Measurements from ENCODE around the gene SEMA4D. TPM values are rescaled to one million over a fixed set of nuclear protein-coding genes. Genes with fewer than 3 reads are reported as not detected.

SEMA4D gene
- polyA plus RNA-seq, 1 donor from 2014 or later = 34.0 TPM

- no peaks in the 10 kb centered on the region for H3F3A ChIP-seq (ENCODE audit: insufficient read depth, low read length, poor library complexity, severe bottlenecking)
- H3K9me3 ChIP-seq (ENCODE audit: low read length) = no peaks in the 10 kb centered on the region
- H3K27me3 ChIP-seq (ENCODE audit: insufficient read depth, low read depth, low read length) = no peaks in the 10 kb centered on the region
- no peak overlapping the region for H3K4me3 ChIP-seq (ENCODE audit: low read length)
- no peaks in the 10 kb centered on the region for H3K36me3 ChIP-seq (ENCODE audit: insufficient read depth, low read length)
- no peak for TF ChIP-seq TAF1 (IDR thresholded peaks at IDR 0.05; ENCODE audit: low read depth)
- TF ChIP-seq RAD21 (conservative IDR thresholded peaks at IDR 0.05) = no peak
- TF ChIP-seq EZH2 (IDR thresholded peaks at IDR 0.05; ENCODE audit: borderline replicate concordance, insufficient read depth, low read length, poor library complexity, severe bottlenecking) = no peak
- TF ChIP-seq POLR2AphosphoS5 (IDR thresholded peaks at IDR 0.05) = no peak
- TF ChIP-seq, protein P1, sequence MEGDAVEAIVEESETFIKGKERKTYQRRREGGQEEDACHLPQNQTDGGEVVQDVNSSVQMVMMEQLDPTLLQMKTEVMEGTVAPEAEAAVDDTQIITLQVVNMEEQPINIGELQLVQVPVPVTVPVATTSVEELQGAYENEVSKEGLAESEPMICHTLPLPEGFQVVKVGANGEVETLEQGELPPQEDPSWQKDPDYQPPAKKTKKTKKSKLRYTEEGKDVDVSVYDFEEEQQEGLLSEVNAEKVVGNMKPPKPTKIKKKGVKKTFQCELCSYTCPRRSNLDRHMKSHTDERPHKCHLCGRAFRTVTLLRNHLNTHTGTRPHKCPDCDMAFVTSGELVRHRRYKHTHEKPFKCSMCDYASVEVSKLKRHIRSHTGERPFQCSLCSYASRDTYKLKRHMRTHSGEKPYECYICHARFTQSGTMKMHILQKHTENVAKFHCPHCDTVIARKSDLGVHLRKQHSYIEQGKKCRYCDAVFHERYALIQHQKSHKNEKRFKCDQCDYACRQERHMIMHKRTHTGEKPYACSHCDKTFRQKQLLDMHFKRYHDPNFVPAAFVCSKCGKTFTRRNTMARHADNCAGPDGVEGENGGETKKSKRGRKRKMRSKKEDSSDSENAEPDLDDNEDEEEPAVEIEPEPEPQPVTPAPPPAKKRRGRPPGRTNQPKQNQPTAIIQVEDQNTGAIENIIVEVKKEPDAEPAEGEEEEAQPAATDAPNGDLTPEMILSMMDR (IDR thresholded peaks at IDR 0.05; ENCODE audit: poor library complexity, severe bottlenecking) = no peak
- TF ChIP-seq EP300 (conservative IDR thresholded peaks at IDR 0.05; ENCODE audit: poor library complexity, severe bottlenecking) = no peak
- TF ChIP-seq, protein P2, sequence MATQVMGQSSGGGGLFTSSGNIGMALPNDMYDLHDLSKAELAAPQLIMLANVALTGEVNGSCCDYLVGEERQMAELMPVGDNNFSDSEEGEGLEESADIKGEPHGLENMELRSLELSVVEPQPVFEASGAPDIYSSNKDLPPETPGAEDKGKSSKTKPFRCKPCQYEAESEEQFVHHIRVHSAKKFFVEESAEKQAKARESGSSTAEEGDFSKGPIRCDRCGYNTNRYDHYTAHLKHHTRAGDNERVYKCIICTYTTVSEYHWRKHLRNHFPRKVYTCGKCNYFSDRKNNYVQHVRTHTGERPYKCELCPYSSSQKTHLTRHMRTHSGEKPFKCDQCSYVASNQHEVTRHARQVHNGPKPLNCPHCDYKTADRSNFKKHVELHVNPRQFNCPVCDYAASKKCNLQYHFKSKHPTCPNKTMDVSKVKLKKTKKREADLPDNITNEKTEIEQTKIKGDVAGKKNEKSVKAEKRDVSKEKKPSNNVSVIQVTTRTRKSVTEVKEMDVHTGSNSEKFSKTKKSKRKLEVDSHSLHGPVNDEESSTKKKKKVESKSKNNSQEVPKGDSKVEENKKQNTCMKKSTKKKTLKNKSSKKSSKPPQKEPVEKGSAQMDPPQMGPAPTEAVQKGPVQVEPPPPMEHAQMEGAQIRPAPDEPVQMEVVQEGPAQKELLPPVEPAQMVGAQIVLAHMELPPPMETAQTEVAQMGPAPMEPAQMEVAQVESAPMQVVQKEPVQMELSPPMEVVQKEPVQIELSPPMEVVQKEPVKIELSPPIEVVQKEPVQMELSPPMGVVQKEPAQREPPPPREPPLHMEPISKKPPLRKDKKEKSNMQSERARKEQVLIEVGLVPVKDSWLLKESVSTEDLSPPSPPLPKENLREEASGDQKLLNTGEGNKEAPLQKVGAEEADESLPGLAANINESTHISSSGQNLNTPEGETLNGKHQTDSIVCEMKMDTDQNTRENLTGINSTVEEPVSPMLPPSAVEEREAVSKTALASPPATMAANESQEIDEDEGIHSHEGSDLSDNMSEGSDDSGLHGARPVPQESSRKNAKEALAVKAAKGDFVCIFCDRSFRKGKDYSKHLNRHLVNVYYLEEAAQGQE (IDR thresholded peaks at IDR 0.05; ENCODE audit: borderline replicate concordance) = no peak
- no peak for TF ChIP-seq MXI1 (conservative IDR thresholded peaks at IDR 0.05; ENCODE audit: poor library complexity, severe bottlenecking)
- no peak for TF ChIP-seq SMC3 (conservative IDR thresholded peaks at IDR 0.05; ENCODE audit: poor library complexity)
- no peak overlapping the region for H3K4me2 ChIP-seq (ENCODE audit: low read length)
- no peak overlapping the region for H3K9ac ChIP-seq (ENCODE audit: low read length)
- peaks cover 9% of the 10 kb centered on the region for H3K79me2 ChIP-seq (replicated peaks; ENCODE audit: insufficient read depth, low read length)
- no peak overlapping the region for H2AFZ ChIP-seq (ENCODE audit: low read depth, low read length)
- H3K27ac ChIP-seq (ENCODE audit: low read length) = no peak overlapping the region
- no peaks in the 10 kb centered on the region for H4K20me1 ChIP-seq (ENCODE audit: insufficient read depth)
- no peaks in the 10 kb centered on the region for H3K9me2 ChIP-seq (ENCODE audit: insufficient read depth, low read length)
Observed at GRCh38 chr9:89330513-89330912, 167.4 kb downstream of the SEMA4D start.

DNA sequence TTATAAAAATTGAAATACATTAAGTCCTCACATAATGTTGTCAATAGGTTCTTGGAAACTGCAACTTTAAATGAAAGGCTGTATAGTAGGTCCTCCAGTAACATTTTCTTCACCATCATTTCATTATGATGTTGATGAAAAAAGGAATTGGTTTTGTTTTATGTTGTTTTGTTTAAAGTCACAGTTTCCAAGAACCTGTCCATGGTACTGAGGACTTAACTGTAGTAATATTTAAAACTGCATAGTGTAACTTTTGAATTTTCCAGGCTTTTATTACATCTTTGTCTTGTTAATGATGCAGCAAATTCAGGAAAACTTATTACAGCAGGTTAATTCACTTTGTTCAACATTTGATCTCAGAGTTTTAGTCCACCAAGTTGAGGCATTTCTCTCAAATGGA is 168.0 kb downstream of the SEMA4D start:
- H3K36me3 ChIP-seq (ENCODE audit: insufficient read depth, low read length) = no peaks in the 10 kb centered on the region
- H3K27me3 ChIP-seq (ENCODE audit: insufficient read depth, low read depth, low read length) = no peaks in the 10 kb centered on the region

More for the DNA sequence above, 168.0 kb downstream of the SEMA4D start:
- Histone ChIP-seq H3K9me2 (ENCODE audit: insufficient read depth, low read length) (no peaks in the 10 kb centered on the region), H3K9me3 (ENCODE audit: low read length) (no peaks in the 10 kb centered on the region), H4K20me1 (ENCODE audit: insufficient read depth) (no peaks in the 10 kb centered on the region), H3K79me2 (replicated peaks; ENCODE audit: insufficient read depth, low read length) (peaks cover 14% of the 10 kb centered on the region), H2AFZ (ENCODE audit: low read depth, low read length) (no peak overlapping the region), H3K27ac (ENCODE audit: low read length) (no peak overlapping the region), H3K4me2 (ENCODE audit: low read length) (no peak overlapping the region), H3K9ac (ENCODE audit: low read length) (no peak overlapping the region), H3K4me3 (ENCODE audit: low read length) (no peak overlapping the region), H3F3A (ENCODE audit: insufficient read depth, low read length, poor library complexity, severe bottlenecking) (no peaks in the 10 kb centered on the region)
- TF ChIP-seq SMC3 (conservative IDR thresholded peaks at IDR 0.05; ENCODE audit: poor library complexity) (no peak), RAD21 (conservative IDR thresholded peaks at IDR 0.05) (no peak), EZH2 (IDR thresholded peaks at IDR 0.05; ENCODE audit: borderline replicate concordance, insufficient read depth, low read length, poor library complexity, severe bottlenecking) (no peak), EP300 (conservative IDR thresholded peaks at IDR 0.05; ENCODE audit: poor library complexity, severe bottlenecking) (no peak), MXI1 (conservative IDR thresholded peaks at IDR 0.05; ENCODE audit: poor library complexity, severe bottlenecking) (no peak), TAF1 (IDR thresholded peaks at IDR 0.05; ENCODE audit: low read depth) (no peak), POLR2AphosphoS5 (IDR thresholded peaks at IDR 0.05) (no peak)
- TF ChIP-seq, protein P2 (IDR thresholded peaks at IDR 0.05; ENCODE audit: borderline replicate concordance) = no peak
- TF ChIP-seq, protein P1 (IDR thresholded peaks at IDR 0.05; ENCODE audit: poor library complexity, severe bottlenecking) = no peak
